H1 (cell line): ENCODE data around the gene MDH1. TPM values are rescaled to one million over a fixed set of nuclear protein-coding genes. Genes with fewer than 3 reads are reported as not detected.

Source experiments
- CHD7 ChIP-seq: fragments of 300-600 bp; sonication (generic); IDR thresholded peaks from 2 replicates; pipeline ENCODE4 v1.7.1; 2012; ENCODE audit warnings: low read length, moderate library complexity, mild to moderate bottlenecking, inconsistent platforms; ENCODE audit not compliant: insufficient replicate concordance
- EZH2 ChIP-seq: fragments of 200-600 bp; sonication (generic); IDR thresholded peaks from 2 replicates; pipeline ENCODE4 v1.7.1; 2012; ENCODE audit warnings: low read depth, mild to moderate bottlenecking, moderate library complexity, low read length, inconsistent platforms; ENCODE audit not compliant: severe bottlenecking
- GABPA ChIP-seq: IDR thresholded peaks from 2 replicates; pipeline ENCODE4 v1.6.1; 2011; ENCODE audit warnings: mild to moderate bottlenecking, low read length, moderate library complexity, borderline replicate concordance; ENCODE audit not compliant: insufficient read depth
- HDAC2 ChIP-seq, 2 experiments: fragments of 300-600 bp in 1 of 2; sonication (generic) in 1 of 2; IDR thresholded peaks; 2 replicates each; pipeline ENCODE4 v1.6.1; 2011 to 2012; ENCODE audit warnings: low read depth in 2 of 2, low read length in 2 of 2, mild to moderate bottlenecking in 2 of 2, moderate library complexity in 2 of 2, borderline replicate concordance in 1 of 2, inconsistent platforms in 1 of 2
- JUND ChIP-seq: IDR thresholded peaks from 2 replicates; pipeline ENCODE4 v1.6.1; 2011; ENCODE audit warnings: mild to moderate bottlenecking, improper control_type of control experiment, low read length
- POLR2A ChIP-seq, 2 experiments: IDR thresholded peaks; 1 replicate in 1 of 2; 2 replicates in 1 of 2; pipeline ENCODE4 v1.6.1; 2011; ENCODE audit warnings: low read depth in 2 of 2, low read length in 2 of 2, mild to moderate bottlenecking in 2 of 2; ENCODE audit errors: control extremely low read depth in 1 of 2
- POLR2AphosphoS5 ChIP-seq: IDR thresholded peaks from 2 replicates; pipeline ENCODE4 v1.6.1; 2011; ENCODE audit warnings: low read depth, low read length
- RXRA ChIP-seq: IDR thresholded peaks from 2 replicates; pipeline ENCODE4 v1.6.1; 2011; ENCODE audit warnings: low read depth, mild to moderate bottlenecking, low read length, moderate library complexity; ENCODE audit not compliant: insufficient read depth
- SP4 ChIP-seq: IDR thresholded peaks from 2 replicates; pipeline ENCODE4 v1.6.1; 2012; ENCODE audit warnings: low read length, inconsistent platforms
- polyA plus RNA-seq, 7 experiments: library from polyadenylated mRNA; depleted of rRNA in 3 of 7; stranded (reverse) in 5 of 7; unstranded in 2 of 7; fragments of >200 nt in 5 of 7; fragments of 200-250 nt in 2 of 7; gene quantifications; 1 replicate in 5 of 7; 2 replicates in 1 of 7; 4 replicates in 1 of 7; pipeline versions ENCODE4 v1.2.1 to v1.2.3, GENCODE V29; 2011 to 2013; ENCODE audit warnings: missing spikeins in 2 of 7, mixed read lengths in 2 of 7
- total RNA-seq: library from RNA; stranded (reverse); fragmentation: NEBNext Ultra II Directional; extraction: Animal tissue kit (Norgen Biotek cat#: 25700); gene quantifications from 2 replicates; pipeline ENCODE4 v1.2.1, GENCODE V29; 2021

MDH1 gene
- total and polyA plus RNA-seq, 2 of the 8 experiments (the other 6 are each of a cell fraction or from before 2014, with no cell fraction given) = 353 to 376 TPM

- TF ChIP-seq RXRA (no peak), CHD7 (no peak), POLR2A (IDR thresholded peaks at IDR 0.05; ENCODE audit: control extremely low read depth in 1 of 2, low read depth in 2 of 2, low read length in 2 of 2) (no peak), HDAC2 (IDR thresholded peaks at IDR 0.05; ENCODE audit: borderline replicate concordance in 1 of 2, low read depth in 2 of 2, low read length in 2 of 2) (no peak), SP4 (no peak), POLR2AphosphoS5 (no peak), EZH2 (no peak), GABPA (no peak), JUND (no peak)
Observed at GRCh38 chr2:63590626-63591408, 2.1 kb downstream of the MDH1 start (continued).
